ENCODE data around the gene ETNK2. TPM values are rescaled to one million over a fixed set of nuclear protein-coding genes. Genes with fewer than 3 reads are reported as not detected.

ETNK2 gene
- total RNA-seq, 1 donor from 2014 or later: 5.3 TPM

- Histone ChIP-seq H3K27ac (no peak overlapping the region), H3K4me1 (peaks cover 52% of the 10 kb centered on the region), H2AFZ (replicated peaks) (no peak overlapping the region), H4K20me1 (ENCODE audit: low read depth) (peaks cover 97% of the 10 kb centered on the region), H3F3A (ENCODE audit: low read depth) (peaks cover 31% of the 10 kb centered on the region), H3K79me2 (ENCODE audit: low read depth) (peaks cover 98% of the 10 kb centered on the region), H3K36me3 (no peaks in the 10 kb centered on the region), H3K9ac (no peak overlapping the region), H3K9me3 (ENCODE audit: low read depth) (no peaks in the 10 kb centered on the region), H3K27me3 (no peaks in the 10 kb centered on the region), H3K4me2 (no peak overlapping the region), H3K4me3 (no peak overlapping the region)
- Mint-ChIP-seq H3K4me1 (peaks cover 56% of the 10 kb centered on the region), H3K27ac (peak overlapping the region; percentile 51), H3K4me3 (no peak overlapping the region), H3K9me3 (no peaks in the 10 kb centered on the region), H3K27me3 (ENCODE audit: insufficient read depth, low read depth) (peaks cover 2% of the 10 kb centered on the region), H3K36me3 (peaks cover 1% of the 10 kb centered on the region)
- no peak for DNase-seq (ENCODE audit: low spot score)
- TF ChIP-seq CTCF (IDR thresholded peaks at IDR 0.05) (no peak), EZH2 (IDR thresholded peaks at IDR 0.05) (no peak), EZH2phosphoT487 (IDR thresholded peaks at IDR 0.05) (no peak)
Observed at GRCh38 chr1:204098683-204099082, 53.2 kb downstream of the ETNK2 start.

GRCh38 chr1:204096931-204097330, 54.9 kb downstream of the ETNK2 start:
- Mint-ChIP-seq H3K27me3 (ENCODE audit: insufficient read depth, low read depth) (peaks cover 2% of the 10 kb centered on the region), H3K9me3 (no peaks in the 10 kb centered on the region), H3K4me1 (peaks cover 59% of the 10 kb centered on the region), H3K4me3 (peak overlapping the region; percentile 63), H3K27ac (peak overlapping the region; percentile 44), H3K36me3 (peaks cover 1% of the 10 kb centered on the region)
- H3K9me3 ChIP-seq (ENCODE audit: low read depth): no peaks in the 10 kb centered on the region
- H3K27me3 ChIP-seq: no peaks in the 10 kb centered on the region
- TF ChIP-seq CTCF (IDR thresholded peaks at IDR 0.05): no peak
- TF ChIP-seq EZH2 (IDR thresholded peaks at IDR 0.05): no peak
- TF ChIP-seq EZH2phosphoT487 (IDR thresholded peaks at IDR 0.05): no peak
- no peak for DNase-seq (ENCODE audit: low spot score)
- no peak overlapping the region for H3K27ac ChIP-seq
- H3K9ac ChIP-seq: no peak overlapping the region
- H3K36me3 ChIP-seq: no peaks in the 10 kb centered on the region
- peak overlapping the region; percentile 31 for H3K4me2 ChIP-seq
- no peak overlapping the region for H2AFZ ChIP-seq (replicated peaks)
- H3F3A ChIP-seq (ENCODE audit: low read depth): peaks cover 37% of the 10 kb centered on the region
- H3K4me3 ChIP-seq: no peak overlapping the region
- H3K79me2 ChIP-seq (ENCODE audit: low read depth): peaks cover 98% of the 10 kb centered on the region
- H3K4me1 ChIP-seq: peaks cover 44% of the 10 kb centered on the region
- H4K20me1 ChIP-seq (ENCODE audit: low read depth): peaks cover 97% of the 10 kb centered on the region

GRCh38 chr1:204094856-204095634, 56.8 kb downstream of the ETNK2 start:
- H3K79me2 ChIP-seq (ENCODE audit: low read depth): peaks cover 98% of the 10 kb centered on the region
- peak overlapping the region; percentile 87 for H3K4me2 ChIP-seq
- H3K36me3 Mint-ChIP-seq: peaks cover 1% of the 10 kb centered on the region
- H3K36me3 ChIP-seq: no peaks in the 10 kb centered on the region
- H3K27me3 ChIP-seq: no peaks in the 10 kb centered on the region
- H2AFZ ChIP-seq (replicated peaks): no peak overlapping the region
- H3K4me3 Mint-ChIP-seq: peak overlapping the region; percentile 83
- H3K4me1 ChIP-seq: peaks cover 53% of the 10 kb centered on the region
- H3F3A ChIP-seq (ENCODE audit: low read depth): peaks cover 47% of the 10 kb centered on the region
- H3K27ac Mint-ChIP-seq: peak overlapping the region; percentile 26
- H3K4me3 ChIP-seq: peak overlapping the region; percentile 34
- no peaks in the 10 kb centered on the region for H3K27me3 Mint-ChIP-seq (ENCODE audit: insufficient read depth, low read depth)
- H3K27ac ChIP-seq: no peak overlapping the region
- H3K9me3 ChIP-seq (ENCODE audit: low read depth): no peaks in the 10 kb centered on the region
- H3K4me1 Mint-ChIP-seq: peaks cover 74% of the 10 kb centered on the region
- H3K9me3 Mint-ChIP-seq: no peaks in the 10 kb centered on the region
- TF ChIP-seq EZH2phosphoT487 (IDR thresholded peaks at IDR 0.05) (no peak), EZH2 (IDR thresholded peaks at IDR 0.05) (no peak), CTCF (IDR thresholded peaks at IDR 0.05) (no peak)
- no peak overlapping the region for H3K9ac ChIP-seq
- peaks cover 98% of the 10 kb centered on the region for H4K20me1 ChIP-seq (ENCODE audit: low read depth)
- DNase-seq (ENCODE audit: low spot score): peak; percentile 42

Measured in neural progenitor cell (in vitro differentiated cells).